Lower leg skin (tissue), 3 donors: ENCODE data around the gene TMEM229B.

Experiments used
- POLR2A ChIP-seq, 2 donors: fragments of 450-650 bp; IDR thresholded peaks; one replicate each; pipeline ENCODE4 v1.6.1; 2016 to 2017; ENCODE audit warnings: antibody characterized with exemption in 2 of 2, mild to moderate bottlenecking in 1 of 2, moderate library complexity in 1 of 2
- TF ChIP-seq, protein P1 (sequence below), 3 donors: fragments of 450-650 bp; IDR thresholded peaks; one replicate each; pipeline ENCODE4 v1.5.1; 2016; ENCODE audit warnings: antibody characterized with exemption in 3 of 3, mild to moderate bottlenecking in 3 of 3, moderate library complexity in 2 of 3

DNA sequence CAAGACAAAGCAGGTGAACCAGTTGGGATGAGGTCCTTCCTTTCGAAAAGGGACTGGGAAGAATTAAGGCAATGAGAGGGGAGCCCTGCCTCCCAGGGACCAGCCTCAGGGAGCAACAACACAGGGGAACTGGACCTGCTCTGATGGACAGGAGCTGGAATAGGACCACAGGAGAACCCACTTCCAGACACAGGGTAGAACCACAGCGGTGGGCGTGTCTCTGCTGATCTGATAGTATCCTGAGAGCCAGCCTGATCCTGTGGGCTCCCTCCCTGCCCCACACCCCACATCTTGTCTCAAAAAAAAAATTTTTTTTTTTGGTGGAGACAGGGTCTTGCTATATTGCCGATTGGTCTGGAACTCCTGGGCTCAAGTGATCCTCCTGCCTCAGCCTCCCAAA, 62.9 kb downstream of the TMEM229B start:
- TF ChIP-seq, protein P1, sequence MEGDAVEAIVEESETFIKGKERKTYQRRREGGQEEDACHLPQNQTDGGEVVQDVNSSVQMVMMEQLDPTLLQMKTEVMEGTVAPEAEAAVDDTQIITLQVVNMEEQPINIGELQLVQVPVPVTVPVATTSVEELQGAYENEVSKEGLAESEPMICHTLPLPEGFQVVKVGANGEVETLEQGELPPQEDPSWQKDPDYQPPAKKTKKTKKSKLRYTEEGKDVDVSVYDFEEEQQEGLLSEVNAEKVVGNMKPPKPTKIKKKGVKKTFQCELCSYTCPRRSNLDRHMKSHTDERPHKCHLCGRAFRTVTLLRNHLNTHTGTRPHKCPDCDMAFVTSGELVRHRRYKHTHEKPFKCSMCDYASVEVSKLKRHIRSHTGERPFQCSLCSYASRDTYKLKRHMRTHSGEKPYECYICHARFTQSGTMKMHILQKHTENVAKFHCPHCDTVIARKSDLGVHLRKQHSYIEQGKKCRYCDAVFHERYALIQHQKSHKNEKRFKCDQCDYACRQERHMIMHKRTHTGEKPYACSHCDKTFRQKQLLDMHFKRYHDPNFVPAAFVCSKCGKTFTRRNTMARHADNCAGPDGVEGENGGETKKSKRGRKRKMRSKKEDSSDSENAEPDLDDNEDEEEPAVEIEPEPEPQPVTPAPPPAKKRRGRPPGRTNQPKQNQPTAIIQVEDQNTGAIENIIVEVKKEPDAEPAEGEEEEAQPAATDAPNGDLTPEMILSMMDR (IDR thresholded peaks at IDR 0.05) = no peak
- no peak for TF ChIP-seq POLR2A (IDR thresholded peaks at IDR 0.05)
